HG03469 (cell line): ENCODE measurements around the gene GRIN3B.
A peak's percentile ranks its signal among the peaks of the same experiment; 100 is the strongest.
"Not testable (repeated sequence)": the region's sequence is repeated elsewhere in the genome, so short reads cannot be mapped to it uniquely, and the experiment has no call there.

Experiments used
- ATAC-seq: cut with Tn5 transposase; IDR thresholded peaks from one replicate; pipeline ENCODE4 v1.9.1; 2021; ENCODE audit warnings: mild to moderate bottlenecking, moderate library complexity, moderate number of reproducible peaks; ENCODE audit not compliant: unreplicated experiment

Gene GRIN3B

DNA sequence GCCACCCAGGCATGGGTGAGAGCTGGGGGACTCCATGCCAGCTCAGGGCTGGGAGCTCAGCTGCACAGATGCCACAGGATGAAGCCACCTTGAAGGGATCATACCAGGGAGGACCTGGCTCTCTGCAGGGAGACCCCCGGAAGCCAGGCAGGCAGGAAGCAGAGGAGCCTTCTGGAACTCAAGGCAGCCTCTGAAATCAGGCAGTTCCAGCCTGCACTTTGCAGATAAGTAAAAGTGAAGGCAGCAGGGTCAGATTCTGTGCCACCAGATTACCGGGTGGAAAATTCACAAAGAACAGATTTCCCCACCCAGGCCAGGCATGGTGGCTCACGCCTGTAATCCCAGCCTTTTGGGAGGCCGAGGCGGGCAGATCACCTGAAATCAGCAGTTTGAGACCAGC lies 18.2 kb downstream of the GRIN3B start:
- ATAC-seq, result no peak

DNA sequence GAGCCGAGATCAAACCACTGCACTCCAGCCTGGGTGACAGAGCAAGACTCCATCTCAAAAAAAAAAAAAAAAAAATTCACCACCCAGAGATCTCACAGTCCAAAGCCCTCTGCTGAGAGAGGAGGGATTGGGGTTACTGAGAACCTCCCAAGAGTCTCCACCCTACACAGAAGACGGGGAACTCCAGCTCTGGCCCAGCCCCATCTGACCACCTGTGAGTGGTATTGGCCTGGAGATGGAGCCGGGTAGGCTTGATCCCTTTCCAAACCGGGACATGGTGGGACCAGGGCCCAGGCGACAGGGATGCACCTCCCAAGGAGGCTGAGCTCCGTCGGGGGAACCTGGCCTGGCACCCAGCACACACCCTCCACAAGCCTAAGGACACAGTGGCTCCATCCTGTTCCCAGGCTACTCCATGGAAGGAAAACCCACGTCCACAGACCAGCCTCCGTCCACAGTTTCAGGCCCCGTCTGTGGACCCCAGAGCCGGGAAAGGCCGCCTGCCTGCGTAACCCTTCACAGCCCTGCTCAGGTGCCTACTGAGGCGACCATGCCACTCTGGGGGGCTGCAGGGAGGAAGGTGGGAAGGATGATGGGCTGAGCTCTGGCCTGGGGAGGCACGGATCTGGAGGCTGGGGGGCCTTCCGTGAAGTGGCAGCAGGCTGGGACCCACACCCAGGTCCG lies 18.9 kb downstream of the GRIN3B start:
- no peak for ATAC-seq

DNA sequence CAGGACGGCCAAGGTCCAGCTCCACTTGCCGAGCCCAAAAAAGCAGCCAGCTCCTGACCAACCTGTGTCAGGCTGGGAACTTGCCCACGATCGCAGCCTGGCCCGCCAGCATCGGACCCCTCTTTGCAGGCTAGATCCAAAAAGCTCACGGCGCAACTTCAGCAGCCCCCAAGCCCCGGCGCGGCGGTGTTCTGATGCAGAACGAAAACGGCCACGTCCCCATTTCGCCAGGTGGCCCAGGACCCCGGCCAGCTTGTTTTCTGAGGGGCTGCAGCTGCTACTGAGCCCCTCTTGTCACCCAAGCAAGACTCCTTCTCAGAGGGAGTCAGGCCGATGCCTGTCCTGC lies 19.4 kb downstream of the GRIN3B start:
- no peak for ATAC-seq

DNA sequence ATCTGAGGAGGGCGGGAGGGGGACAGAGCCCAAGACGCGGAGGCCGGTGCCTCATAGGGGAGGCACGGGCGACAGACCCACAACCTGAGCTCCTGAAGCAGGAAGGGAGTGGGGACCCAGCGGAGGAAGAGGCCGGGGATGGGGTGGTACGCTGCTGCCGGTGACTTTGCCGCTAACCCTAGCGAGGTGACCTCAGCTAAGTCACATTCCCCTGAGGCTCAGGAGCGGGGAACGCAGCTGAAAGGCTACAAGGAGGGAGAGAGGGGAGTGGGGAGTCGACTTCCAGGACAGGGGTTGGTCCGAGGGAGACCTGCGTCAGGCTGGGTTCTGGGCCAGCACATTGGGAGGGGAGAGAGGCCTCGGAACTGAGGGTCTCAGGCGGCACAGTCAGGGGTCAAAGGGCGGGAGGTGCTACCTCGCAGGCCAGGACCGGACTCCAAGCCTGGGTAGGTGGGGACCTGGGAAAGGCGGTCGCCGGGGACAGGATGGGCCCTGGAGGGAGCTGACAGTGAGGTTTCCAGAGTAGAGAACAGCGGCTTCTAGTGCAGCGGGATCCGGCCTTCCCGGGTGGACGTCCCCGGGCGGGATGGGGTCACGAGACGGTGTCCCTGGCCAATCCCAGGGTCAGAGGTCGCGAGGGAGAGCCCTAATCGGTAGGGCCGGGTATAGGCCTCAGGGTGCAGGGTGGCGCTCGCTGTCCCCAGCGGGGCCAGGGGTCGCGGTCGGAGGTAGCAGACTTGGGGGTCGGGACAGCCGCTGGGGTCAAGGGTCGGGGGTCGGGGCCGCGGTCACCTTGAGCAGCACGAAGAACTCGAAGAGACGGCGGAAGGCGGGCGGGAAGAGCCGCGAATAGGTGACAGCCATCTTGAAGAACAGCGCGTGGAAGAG lies 20.0 kb downstream of the GRIN3B start:
- no peak for ATAC-seq

DNA sequence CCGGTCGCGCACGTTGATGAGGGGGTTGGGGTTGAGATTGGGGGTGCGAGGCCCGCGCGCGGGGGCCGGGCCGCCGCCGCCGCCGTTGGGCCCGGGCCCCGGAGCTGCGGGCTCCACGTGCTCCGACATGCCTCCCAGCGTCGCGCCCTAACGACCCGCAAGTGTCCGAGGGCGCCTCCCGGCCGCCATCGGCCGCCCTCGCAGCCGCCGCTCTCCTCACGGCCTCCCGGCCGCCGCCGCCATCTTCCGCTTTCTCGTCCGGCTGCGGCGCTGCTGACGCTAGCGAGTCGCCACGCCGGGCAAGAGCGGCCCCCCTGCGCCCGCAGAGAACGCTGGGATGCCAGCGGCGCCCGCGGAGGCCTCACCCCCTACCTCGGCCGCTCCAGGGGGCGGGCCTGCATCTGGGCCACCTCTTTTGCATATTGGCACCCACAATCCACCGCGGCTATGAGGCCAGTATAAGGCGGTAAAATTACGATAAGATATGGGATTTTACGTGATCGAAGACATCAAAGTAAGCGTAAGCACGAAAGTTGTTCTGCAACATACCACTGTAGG lies 20.7 kb downstream of the GRIN3B start, which contains the start of gene TMEM259:
TSS of gene TMEM259 (minus strand) at position 256 of the 558 bp plus-strand sequence. CDS start at position 129, 127 bp downstream.
- peak; percentile 49 for ATAC-seq

DNA sequence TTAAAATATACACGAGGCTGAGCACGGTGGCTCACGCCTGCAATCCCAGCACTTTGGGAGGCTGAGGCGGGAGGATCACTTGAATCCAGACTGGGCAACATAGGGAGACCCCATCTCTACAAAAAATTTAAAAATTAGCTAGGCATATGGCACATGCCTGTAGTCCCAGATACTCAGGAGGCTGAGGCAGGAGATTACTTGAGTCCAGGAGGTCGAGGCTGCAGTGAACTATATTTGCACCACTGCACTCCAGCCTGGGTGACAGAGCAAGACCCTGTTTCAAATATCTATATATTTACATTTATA lies 23.6 kb downstream of the GRIN3B start:
- not testable (repeated sequence) for ATAC-seq

DNA sequence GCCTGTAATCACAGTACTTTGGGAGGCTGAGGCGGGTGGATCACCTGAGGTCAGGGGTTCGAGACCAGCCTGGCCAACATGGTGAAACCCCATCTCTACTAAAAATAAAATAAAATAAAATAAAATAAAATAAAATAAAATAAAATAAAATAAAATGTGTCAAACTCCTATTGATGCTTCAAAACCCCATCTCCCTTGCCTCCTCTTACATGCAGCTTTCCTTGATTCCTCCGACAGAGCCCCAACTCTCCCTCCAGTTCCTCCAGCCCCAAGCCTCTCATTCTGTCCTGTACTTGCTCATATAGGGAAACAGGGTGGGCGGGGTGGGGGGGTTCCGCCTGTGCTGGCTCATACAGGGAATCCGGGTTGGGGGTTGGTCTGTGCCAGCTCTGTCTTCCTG lies 24.9 kb downstream of the GRIN3B start:
- not testable (repeated sequence) for ATAC-seq

DNA sequence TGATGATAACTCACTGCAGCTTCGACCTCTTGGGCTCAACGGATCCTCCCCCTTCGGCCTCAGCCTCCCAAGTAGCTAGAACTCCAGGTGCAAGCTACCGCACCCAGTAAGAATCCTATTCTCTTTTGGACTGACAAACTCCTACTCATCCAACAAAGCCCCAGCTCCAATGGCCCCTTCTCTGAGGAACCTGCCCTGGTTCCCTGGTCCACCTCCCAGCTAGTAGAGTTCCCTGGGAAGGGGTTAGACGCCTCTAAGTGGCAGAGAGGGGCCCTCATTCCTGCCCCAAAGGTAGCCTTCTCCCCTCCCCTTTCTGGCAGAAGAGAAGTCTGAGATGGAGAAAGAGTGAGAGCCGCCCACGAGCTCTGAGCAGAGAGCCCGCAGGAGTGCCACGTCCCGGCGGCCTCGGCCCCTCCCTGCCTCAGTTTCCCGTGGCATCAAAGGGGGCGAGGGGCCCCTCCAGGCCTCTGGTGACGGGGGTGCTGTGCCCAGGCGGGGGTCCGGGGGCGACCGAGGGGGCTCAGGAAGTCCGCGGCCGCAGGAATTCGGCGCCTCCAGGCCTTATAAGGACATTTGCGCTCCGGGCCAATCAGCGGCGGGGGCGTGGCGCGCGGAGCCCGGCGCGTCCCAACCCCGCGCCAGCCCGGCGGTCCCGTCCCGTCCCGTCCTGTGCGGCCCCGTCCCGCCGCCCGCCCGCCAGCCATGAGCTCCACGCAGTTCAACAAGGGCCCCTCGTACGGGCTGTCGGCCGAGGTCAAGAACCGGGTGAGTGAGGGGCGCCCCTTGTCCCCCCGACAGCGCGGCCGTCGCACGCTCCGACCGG lies 26.0 kb downstream of the GRIN3B start, which contains the start of gene CNN2:
TSS of gene CNN2 (plus strand) at position 649 of the 823 bp plus-strand sequence. CDS start at position 703, 54 bp downstream.
- ATAC-seq, result peak; percentile 34

DNA sequence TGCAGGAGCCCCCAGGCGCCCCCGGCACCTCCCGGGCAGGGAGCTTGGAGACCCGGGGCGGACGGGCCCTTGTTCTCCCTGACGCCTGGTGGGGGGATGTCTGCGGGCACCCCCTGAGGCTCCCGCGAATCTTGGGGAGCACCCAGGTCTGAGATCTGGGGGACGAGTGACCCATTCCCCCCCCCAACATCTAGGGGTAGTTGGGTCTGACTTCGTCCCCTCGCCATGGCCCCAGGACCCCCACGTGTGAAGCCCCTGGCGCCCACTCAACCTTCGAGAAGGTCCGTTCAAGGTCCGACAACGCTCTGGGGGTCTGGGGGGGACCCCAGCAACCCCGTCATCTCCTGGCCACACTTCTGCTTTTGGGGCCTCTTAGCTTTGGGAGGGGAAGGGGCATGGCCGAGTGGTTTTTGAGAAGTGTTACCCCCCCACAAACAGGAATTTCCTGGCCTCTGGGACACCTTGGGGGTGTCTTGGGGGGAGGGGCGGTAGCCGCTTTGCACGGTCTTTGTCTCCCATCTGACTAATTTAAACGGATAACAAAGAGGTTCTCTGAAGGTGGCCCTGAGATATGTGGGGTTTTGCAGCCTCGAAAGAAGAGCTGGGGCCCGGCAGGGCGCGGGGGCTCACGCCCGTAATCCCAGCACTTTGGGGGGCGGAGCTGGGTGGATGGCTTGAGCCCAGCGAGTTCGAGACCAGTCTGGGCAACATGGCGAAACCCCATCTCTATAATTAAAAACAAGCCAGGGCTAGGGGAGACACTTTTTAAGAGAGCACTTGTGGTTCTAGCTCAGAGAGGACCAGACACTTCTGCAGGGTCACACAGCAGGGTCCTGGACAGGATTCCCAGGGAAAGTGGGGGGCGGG lies 26.8 kb downstream of the GRIN3B start:
- ATAC-seq, result no peak

DNA sequence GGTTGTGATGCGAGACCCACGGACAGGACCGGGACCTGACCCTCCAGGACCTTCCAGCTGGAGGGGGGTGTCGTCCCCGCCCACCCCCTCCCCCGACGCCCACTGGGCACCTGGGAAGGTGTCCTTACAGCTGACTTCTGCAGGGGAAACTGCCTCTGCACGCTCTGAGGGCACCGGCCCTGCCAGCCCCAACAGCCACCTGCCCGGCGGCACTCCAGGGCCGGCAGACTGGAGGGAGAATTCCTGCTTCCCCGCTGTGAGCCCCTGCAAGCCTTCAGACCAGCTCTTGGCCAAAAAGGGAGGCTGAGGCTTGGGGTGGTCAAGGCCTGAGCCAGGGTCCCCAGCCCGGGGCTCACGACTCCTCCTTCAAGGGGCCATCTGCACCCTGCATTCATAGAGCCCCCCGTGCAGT lies 27.4 kb downstream of the GRIN3B start:
- ATAC-seq, result no peak

DNA sequence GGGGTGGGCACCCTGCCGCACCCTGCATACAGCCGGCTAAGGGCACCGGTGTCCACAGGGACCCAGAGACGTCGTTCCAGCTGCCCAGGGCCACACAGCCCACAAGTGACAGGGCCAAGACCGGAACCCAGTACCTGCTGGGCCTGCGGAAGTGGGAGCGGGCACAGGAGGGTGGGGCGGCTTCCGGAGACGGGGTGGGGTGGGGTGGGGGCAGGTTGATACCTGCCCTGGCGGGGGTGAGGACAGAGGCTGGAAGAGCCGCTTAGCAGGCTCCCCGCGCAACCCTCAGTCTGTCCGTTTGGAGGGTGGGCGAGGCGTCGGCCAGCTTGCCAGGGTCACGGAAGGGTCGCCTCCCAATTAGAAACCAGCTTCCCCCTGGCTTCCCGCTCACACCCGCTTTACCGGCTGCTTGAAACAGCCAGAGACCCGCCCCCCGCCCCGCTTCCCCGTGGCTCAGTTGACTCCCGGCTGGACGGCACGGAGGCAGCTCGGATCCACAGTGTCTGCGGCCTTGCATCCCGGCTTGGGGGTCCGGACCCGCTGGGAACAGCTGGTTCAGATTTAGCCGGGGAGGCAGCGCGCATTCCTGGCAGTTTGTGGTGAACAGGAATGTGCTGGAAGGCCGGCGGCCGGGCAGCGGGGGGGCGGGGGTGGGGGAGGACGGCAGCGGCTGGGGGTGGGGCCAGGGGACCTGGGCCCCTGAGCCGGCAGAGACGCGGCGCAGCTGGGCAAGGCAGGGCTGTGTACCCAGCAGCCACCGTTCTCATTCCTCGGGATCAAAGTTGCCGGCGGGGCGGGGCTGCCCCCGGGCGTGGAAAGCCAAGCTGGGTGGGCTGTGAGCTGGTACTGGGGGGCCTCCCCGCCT lies 28.1 kb downstream of the GRIN3B start:
- ATAC-seq, result no peak

DNA sequence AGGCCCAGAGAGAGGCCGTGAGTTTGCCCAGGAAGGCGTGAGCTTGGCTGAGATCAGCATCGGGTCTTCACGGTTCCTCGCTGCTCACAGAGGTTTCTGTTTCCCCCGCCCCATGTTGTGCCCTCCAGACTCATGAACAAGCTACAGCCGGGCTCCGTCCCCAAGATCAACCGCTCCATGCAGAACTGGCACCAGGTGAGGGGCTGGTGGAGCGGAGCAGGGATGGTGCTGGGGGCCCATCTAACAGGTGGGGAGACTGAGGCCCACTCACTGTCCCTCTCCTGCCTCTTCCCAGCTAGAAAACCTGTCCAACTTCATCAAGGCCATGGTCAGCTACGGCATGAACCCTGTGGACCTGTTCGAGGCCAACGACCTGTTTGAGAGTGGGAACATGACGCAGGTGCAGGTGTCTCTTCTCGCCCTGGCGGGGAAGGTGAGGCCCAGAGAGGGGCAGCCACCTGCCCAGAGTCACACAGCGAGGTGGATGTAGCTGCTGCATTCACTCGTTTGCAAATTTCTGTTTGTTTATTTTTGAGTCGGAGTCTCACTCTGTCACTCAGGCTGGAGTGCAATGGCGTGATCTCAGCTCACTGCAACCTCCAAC lies 32.1 kb downstream of the GRIN3B start:
- no peak for ATAC-seq

DNA sequence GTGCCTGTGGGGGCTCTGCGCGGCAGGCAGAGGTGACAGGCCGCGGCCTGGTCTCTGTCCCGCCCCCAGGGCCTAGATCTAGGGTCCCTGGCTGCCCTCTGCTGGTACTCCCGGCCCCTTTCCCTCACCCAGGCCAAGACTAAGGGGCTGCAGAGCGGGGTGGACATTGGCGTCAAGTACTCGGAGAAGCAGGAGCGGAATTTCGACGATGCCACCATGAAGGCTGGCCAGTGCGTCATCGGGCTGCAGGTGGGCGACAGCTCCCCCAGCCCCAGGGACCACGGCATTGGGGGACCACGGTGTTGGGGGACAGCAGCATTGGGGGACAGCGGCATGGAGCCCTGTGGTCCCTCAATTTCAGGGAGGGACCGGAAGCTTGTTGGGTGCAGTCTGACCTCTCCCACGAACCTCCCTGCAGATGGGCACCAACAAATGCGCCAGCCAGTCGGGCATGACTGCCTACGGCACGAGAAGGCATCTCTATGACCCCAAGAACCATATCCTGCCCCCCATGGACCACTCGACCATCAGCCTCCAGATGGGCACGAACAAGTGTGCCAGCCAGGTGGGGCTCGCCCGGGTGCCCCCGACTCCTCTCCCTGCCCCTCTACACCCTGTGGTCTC lies 35.9 kb downstream of the GRIN3B start:
- ATAC-seq, result no peak

DNA sequence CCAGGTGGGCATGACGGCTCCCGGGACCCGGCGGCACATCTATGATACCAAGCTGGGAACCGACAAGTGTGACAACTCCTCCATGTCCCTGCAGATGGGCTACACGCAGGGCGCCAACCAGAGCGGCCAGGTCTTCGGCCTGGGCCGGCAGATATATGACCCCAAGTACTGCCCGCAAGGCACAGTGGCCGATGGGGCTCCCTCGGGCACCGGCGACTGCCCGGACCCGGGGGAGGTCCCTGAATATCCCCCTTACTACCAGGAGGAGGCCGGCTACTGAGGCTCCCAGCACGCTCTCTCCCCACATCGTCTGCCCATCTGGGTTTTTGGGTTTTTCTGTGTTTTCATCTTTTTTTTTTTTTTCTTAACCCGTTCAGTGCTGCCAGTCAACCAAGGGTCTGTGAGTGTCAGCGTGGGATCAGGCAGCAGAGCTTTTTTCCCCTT lies 37.4 kb downstream of the GRIN3B start:
- ATAC-seq, result no peak

DNA sequence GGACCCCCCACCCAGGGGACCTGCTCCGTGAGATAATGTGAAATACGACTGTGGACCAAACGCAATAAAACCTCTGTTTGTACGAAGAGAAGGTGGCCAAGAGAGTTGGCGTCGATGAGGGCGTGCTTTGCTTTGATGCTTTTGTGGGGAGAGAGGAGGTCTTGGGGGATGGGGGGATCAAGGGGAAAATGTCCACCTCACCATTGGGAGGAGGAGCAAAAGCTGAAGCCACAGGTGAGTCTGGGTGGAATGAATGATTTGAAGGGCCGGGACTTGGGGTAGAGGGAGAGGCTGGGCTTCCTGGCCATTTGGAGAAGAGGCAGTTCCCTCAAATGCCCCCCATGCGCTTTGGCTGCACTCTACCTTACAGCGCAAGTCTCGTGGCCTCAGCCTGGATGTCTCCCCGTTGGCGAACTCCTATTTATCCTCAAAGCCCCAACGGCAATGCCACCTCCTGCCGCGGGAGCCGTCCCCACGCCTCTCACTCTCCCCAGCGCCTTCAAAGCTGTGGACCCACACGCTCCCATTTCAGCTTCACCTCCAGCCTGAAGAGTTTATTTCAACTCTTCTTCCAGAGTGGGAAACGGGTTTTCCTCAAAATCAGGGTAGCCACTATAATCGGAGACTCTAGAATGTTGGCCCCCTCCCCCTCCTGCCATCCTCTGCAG lies 38.9 kb downstream of the GRIN3B start:
- no peak for ATAC-seq

DNA sequence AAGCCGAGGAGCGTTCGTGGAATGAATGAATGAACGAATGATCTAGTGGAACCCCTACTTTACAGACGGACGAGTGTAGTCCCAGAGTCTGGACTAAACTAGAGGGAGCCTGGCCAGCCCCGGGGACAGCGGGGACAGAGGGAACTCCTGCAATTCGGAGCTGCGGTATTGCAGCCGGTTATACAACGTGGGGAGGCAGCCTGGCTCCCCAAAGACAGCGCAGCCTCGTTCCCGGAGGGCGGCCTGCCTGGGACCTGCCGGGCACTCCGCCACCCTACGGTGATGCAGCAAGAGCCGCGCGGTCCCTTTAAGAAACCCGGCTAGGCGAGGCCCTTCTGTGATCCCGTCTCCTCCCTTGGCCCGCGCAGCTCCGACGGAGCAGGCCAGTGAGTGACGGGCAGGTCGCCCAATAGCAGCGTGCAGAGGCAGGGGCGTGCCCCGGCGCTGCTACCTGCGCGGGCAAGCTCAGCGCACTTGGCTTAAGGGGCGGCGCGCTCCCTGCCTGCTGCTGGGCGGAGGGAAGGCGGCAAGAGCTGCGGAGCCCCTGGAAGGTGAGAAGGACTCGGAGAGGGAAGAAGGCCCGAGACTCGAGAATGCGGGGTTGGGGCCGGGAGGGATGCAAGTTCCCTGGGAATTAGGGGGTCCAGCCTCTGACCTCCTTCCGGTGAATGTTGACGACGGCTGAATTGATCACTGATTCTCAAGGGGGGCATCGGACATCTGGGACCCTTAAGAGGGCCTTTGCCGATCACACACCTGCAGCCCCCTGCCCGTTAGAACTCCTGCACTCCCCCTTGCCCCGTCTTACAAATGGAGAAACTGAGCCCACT lies 39.6 kb downstream of the GRIN3B start, which contains the start of gene ABCA7:
TSS of gene ABCA7 (plus strand) at position 462 of the 830 bp plus-strand sequence. CDS start 1,255 bp downstream, outside the sequence.
- peak; percentile 52 for ATAC-seq
